ENCODE results near the gene TMED7.

DNA sequence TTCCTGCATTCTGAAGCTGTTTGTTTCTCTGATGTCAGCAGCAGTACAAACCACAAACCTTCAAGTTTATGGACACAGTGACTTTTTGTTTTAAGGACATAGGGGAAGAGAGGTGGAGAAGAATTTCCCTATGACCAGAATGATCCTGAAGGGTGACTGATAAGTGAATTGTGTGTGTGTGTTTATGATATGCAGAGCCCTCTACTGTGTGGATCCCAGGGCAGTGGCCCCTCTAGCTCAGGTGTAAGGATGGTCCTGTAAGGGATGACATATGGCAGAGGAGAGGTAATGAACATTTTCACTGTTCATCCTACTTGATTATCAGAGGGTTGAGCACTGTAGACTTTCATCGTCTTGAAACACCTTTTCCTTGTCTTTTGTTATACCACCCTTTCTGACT is 30.6 kb upstream of the TMED7 start:
- TF ChIP-seq POLR2AphosphoS5 (IDR thresholded peaks at IDR 0.05; ENCODE audit: low read depth, low read length) (no peak), TMF1 (CRISPR knock-in tag; IDR thresholded peaks at IDR 0.05; ENCODE audit: low read depth) (no peak), ZNF768 (CRISPR knock-in tag; IDR thresholded peaks at IDR 0.05) (no peak), ELF4 (CRISPR knock-in tag; IDR thresholded peaks at IDR 0.05; ENCODE audit: borderline replicate concordance) (no peak), MAFK (conservative IDR thresholded peaks at IDR 0.05 in 1 of 2, IDR thresholded peaks at IDR 0.05 in 1 of 2; ENCODE audit: low read length in 2 of 2) (no peak), GTF2F1 (IDR thresholded peaks at IDR 0.05; ENCODE audit: low read length) (no peak), NAIF1 (CRISPR knock-in tag; IDR thresholded peaks at IDR 0.05; ENCODE audit: borderline replicate concordance) (no peak), EP300 (IDR thresholded peaks at IDR 0.05; ENCODE audit: low read depth in 2 of 2, low read length in 2 of 2) (no peak), EP300 (CRISPR knock-in tag; IDR thresholded peaks at IDR 0.05; ENCODE audit: borderline replicate concordance) (no peak), ZNF230 (CRISPR knock-in tag; IDR thresholded peaks at IDR 0.05) (no peak), ARHGAP35 (CRISPR knock-in tag; IDR thresholded peaks at IDR 0.05; ENCODE audit: borderline replicate concordance) (no peak), JUN (CRISPR knock-in tag; IDR thresholded peaks at IDR 0.05) (no peak), SALL2 (CRISPR knock-in tag; IDR thresholded peaks at IDR 0.05) (no peak), IKZF4 (CRISPR knock-in tag; IDR thresholded peaks at IDR 0.05; ENCODE audit: borderline replicate concordance, low read depth, not compliant biosample characterization) (no peak)
- TF ChIP-seq, protein P1, sequence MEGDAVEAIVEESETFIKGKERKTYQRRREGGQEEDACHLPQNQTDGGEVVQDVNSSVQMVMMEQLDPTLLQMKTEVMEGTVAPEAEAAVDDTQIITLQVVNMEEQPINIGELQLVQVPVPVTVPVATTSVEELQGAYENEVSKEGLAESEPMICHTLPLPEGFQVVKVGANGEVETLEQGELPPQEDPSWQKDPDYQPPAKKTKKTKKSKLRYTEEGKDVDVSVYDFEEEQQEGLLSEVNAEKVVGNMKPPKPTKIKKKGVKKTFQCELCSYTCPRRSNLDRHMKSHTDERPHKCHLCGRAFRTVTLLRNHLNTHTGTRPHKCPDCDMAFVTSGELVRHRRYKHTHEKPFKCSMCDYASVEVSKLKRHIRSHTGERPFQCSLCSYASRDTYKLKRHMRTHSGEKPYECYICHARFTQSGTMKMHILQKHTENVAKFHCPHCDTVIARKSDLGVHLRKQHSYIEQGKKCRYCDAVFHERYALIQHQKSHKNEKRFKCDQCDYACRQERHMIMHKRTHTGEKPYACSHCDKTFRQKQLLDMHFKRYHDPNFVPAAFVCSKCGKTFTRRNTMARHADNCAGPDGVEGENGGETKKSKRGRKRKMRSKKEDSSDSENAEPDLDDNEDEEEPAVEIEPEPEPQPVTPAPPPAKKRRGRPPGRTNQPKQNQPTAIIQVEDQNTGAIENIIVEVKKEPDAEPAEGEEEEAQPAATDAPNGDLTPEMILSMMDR (CRISPR knock-in tag; IDR thresholded peaks at IDR 0.05) = no peak

All from HepG2 (cell line).